Endothelial cell of umbilical vein (primary cell): Measurements from ENCODE around the gene RANBP17. TPM values are rescaled to one million over a fixed set of nuclear protein-coding genes. Genes with fewer than 3 reads are reported as not detected.
"Not testable (repeated sequence)": the region's sequence is repeated elsewhere in the genome, so short reads cannot be mapped to it uniquely, and the experiment has no call there.

ENCODE experiments used
- BruUV-seq: library from RNA; stranded (reverse); fragments of 400-500 nt; replicated peaks from 2 replicates; lab custom pipeline; 2021; lab: Mats Ljungman, UMichigan
- CTCF ChIA-PET: fragments of 300-600, 350-600 bp; sonication (Branson Sonifier 250); formaldehyde crosslinking; loops from one replicate; lab custom pipeline; 2021; ENCODE audit warnings: antibody characterized with exemption, inconsistent platforms; lab: Charles Lee
- POLR2A ChIA-PET: fragments of 300-600, 350-600 bp; sonication (Branson Sonifier 250); formaldehyde crosslinking; loops from one replicate; lab custom pipeline; 2021; ENCODE audit warnings: antibody characterized with exemption, inconsistent platforms; lab: Charles Lee
- DNase-seq: peaks from one replicate; pipeline ENCODE4 v3.0.0-alpha.2; 2011; ENCODE audit warnings: low read depth, low spot score
- FAIRE-seq: peaks from 2 replicates; lab custom pipeline; 2011; peaks lifted over from hg19 to GRCh38; lab: Jason Lieb, UNC
- H2AFZ ChIP-seq: 2 replicates; pipeline ENCODE4 v1.6.0; 2012; ENCODE audit warnings: low read depth, low read length, control low read depth, inconsistent platforms
- H3K27ac ChIP-seq: 2 replicates; pipeline ENCODE4 v1.5.1; 2011; ENCODE audit warnings: low read depth, mild to moderate bottlenecking, control low read depth, low read length, moderate library complexity; ENCODE audit not compliant: insufficient read depth
- H3K27me3 ChIP-seq, 2 experiments: 2 replicates each; pipeline versions ENCODE4 v1.6.0 to v1.6.1; 2011; ENCODE audit warnings: low read length in 2 of 2, mixed read lengths in 1 of 2; ENCODE audit not compliant: control insufficient read depth in 2 of 2, insufficient read depth in 2 of 2
- H3K36me3 ChIP-seq, 2 experiments: 2 replicates in 1 of 2; 3 replicates in 1 of 2; pipeline ENCODE4 v1.5.1; 2011; ENCODE audit warnings: low read length in 2 of 2, mild to moderate bottlenecking in 1 of 2, moderate library complexity in 1 of 2; ENCODE audit not compliant: control insufficient read depth in 2 of 2, insufficient read depth in 2 of 2; ENCODE audit errors: extremely low read depth in 1 of 2
- H3K4me1 ChIP-seq: 3 replicates; pipeline ENCODE4 v1.5.1; 2011; ENCODE audit warnings: mild to moderate bottlenecking, low read length; ENCODE audit not compliant: control insufficient read depth, insufficient read depth; ENCODE audit errors: extremely low read depth
- H3K4me2 ChIP-seq: 2 replicates; pipeline ENCODE4 v1.6.1; 2011; ENCODE audit warnings: low read length, control low read depth, mixed read lengths; ENCODE audit not compliant: insufficient read depth
- H3K4me3 ChIP-seq, 3 experiments: fragments of 200-600 bp in 1 of 3; sonication (generic), shearing (Covaris generic) in 1 of 3; replicated peaks in 1 of 3; 2 replicates each; pipeline ENCODE4 v1.5.1; 2011 to 2016; ENCODE audit warnings: control low read depth in 3 of 3, low read length in 3 of 3, mild to moderate bottlenecking in 2 of 3, inconsistent platforms in 1 of 3, low read depth in 1 of 3, moderate library complexity in 1 of 3; ENCODE audit not compliant: insufficient read depth in 1 of 3
- H3K79me2 ChIP-seq: 2 replicates; pipeline ENCODE4 v1.6.0; 2012; ENCODE audit warnings: low read length, inconsistent platforms; ENCODE audit not compliant: control insufficient read depth, insufficient read depth
- H3K9ac ChIP-seq: replicated peaks from 2 replicates; pipeline ENCODE3; 2011; ENCODE audit warnings: low read length, control low read depth; ENCODE audit not compliant: insufficient read depth; ENCODE audit errors: extremely low read depth
- H3K9me1 ChIP-seq: replicated peaks from 3 replicates; pipeline ENCODE4 v1.6.0; 2011; ENCODE audit warnings: mild to moderate bottlenecking, low read length; ENCODE audit not compliant: control insufficient read depth, insufficient read depth; ENCODE audit errors: extremely low read depth
- H3K9me3 ChIP-seq: replicated peaks from 2 replicates; pipeline ENCODE4 v1.5.1; 2012; ENCODE audit warnings: low read length, inconsistent platforms; ENCODE audit not compliant: control insufficient read depth, insufficient read depth
- H4K20me1 ChIP-seq: replicated peaks from 2 replicates; pipeline ENCODE3; 2011; ENCODE audit warnings: mild to moderate bottlenecking, low read length; ENCODE audit not compliant: control insufficient read depth, insufficient read depth; ENCODE audit errors: extremely low read depth
- EZH2 ChIP-seq: IDR thresholded peaks from 2 replicates; pipeline ENCODE4 v1.6.1; 2012; ENCODE audit warnings: borderline replicate concordance, low read depth, mild to moderate bottlenecking, moderate library complexity, low read length, inconsistent platforms; ENCODE audit not compliant: severe bottlenecking
- FOS ChIP-seq: IDR thresholded peaks from 2 replicates; pipeline ENCODE4 v1.6.1; 2011; ENCODE audit warnings: mild to moderate bottlenecking, low read length, moderate library complexity, borderline replicate concordance; ENCODE audit not compliant: insufficient read depth
- GATA2 ChIP-seq: IDR thresholded peaks from 2 replicates; pipeline ENCODE4 v1.7.0; 2011; ENCODE audit warnings: low read depth, mild to moderate bottlenecking, moderate library complexity, mixed read lengths, low read length; ENCODE audit not compliant: insufficient read length, insufficient read depth
- JUN ChIP-seq: IDR thresholded peaks from 2 replicates; pipeline ENCODE4 v1.6.1; 2011; ENCODE audit warnings: borderline replicate concordance, low read depth; ENCODE audit not compliant: insufficient read length, insufficient read depth
- MYC ChIP-seq: IDR thresholded peaks from one replicate; pipeline ENCODE4 v1.6.1; 2011; ENCODE audit warnings: mild to moderate bottlenecking, low read depth, low read length
- POLR2A ChIP-seq: IDR thresholded peaks from 2 replicates; pipeline ENCODE4 v1.6.1; 2012; ENCODE audit warnings: low read depth, mild to moderate bottlenecking, control low read depth, low read length
- POLR2AphosphoS5 ChIP-seq: IDR thresholded peaks from 2 replicates; pipeline ENCODE4 v1.6.1; 2012; ENCODE audit warnings: low read depth, mild to moderate bottlenecking, control low read depth, low read length, moderate library complexity; ENCODE audit not compliant: insufficient read depth
- dilution Hi-C: fragments of 300-500 bp; cut with MboI; formaldehyde crosslinking; loops from one replicate; pipeline ENCODE4 v1.15.0; 2019; ENCODE audit warnings: low sequenced_read_pairs; ENCODE audit not compliant: extremely low pct_ligation_motif_present
- intact Hi-C: fragments of 100-400 bp; cut with micrococcal nuclease; formaldehyde crosslinking; loops from one replicate; pipeline ENCODE4 v1.10.0; 2022
- polyA plus RNA-seq, 4 experiments: library from polyadenylated mRNA; depleted of rRNA in 3 of 4; stranded (reverse) in 3 of 4; unstranded in 1 of 4; fragments of >200 nt; gene quantifications; 2 replicates each; pipeline versions ENCODE4 v1.2.1 to v1.2.3, GENCODE V29; 2011 to 2012; ENCODE audit warnings: missing spikeins in 1 of 4
- total RNA-seq: library from RNA; stranded (reverse); gene quantifications from 2 replicates; pipeline ENCODE4 v1.2.3, GENCODE V29; 2021
- TF ChIP-seq, protein P1 (sequence below), 2 donors: IDR thresholded peaks; 1 replicate in 1 of 2; 2 replicates in 1 of 2; pipeline ENCODE4 v1.5.1; 2011; ENCODE audit warnings: low read length in 2 of 2, mild to moderate bottlenecking in 2 of 2, moderate library complexity in 2 of 2, control low read depth in 1 of 2, inconsistent platforms in 1 of 2, low read depth in 1 of 2; ENCODE audit not compliant: insufficient read depth in 1 of 2; ENCODE audit errors: extremely low read depth in 1 of 2
- TF ChIP-seq, protein P2 (sequence below): IDR thresholded peaks from 2 replicates; pipeline ENCODE4 v1.6.1; 2011; ENCODE audit not compliant: insufficient read depth, insufficient read length

The RANBP17 gene
- total and polyA plus RNA-seq, 2 donors (not counting 3 experiments of a cell fraction or from before 2014, with no cell fraction given) = 5.6 to 13.6 TPM

DNA sequence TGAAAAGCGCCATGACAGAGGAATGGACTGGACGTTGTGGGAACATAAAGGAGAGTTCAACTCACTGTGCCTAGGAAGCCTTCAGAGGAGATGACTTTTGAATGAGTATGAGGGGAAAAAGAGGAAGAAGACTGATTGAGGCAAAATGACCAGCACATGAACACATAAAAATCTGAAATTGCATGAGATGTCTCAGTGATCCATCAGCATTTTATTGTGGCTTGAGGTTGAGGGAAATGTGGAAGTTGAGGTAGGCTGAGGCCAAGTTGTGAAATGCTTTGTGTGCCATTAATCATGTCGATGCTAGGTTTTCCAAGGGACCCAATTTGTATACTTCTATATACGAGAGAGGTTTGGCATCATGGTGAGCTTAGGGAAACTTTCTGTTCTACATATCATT is 306.4 kb downstream of the RANBP17 start:
- no peaks in the 10 kb centered on the region for H4K20me1 ChIP-seq
- POLR2A ChIA-PET = no interaction called here
- DNase-seq (no peak), FAIRE-seq (no peak)
- no peak for TF ChIP-seq POLR2AphosphoS5
- TF ChIP-seq, protein P1, sequence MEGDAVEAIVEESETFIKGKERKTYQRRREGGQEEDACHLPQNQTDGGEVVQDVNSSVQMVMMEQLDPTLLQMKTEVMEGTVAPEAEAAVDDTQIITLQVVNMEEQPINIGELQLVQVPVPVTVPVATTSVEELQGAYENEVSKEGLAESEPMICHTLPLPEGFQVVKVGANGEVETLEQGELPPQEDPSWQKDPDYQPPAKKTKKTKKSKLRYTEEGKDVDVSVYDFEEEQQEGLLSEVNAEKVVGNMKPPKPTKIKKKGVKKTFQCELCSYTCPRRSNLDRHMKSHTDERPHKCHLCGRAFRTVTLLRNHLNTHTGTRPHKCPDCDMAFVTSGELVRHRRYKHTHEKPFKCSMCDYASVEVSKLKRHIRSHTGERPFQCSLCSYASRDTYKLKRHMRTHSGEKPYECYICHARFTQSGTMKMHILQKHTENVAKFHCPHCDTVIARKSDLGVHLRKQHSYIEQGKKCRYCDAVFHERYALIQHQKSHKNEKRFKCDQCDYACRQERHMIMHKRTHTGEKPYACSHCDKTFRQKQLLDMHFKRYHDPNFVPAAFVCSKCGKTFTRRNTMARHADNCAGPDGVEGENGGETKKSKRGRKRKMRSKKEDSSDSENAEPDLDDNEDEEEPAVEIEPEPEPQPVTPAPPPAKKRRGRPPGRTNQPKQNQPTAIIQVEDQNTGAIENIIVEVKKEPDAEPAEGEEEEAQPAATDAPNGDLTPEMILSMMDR (IDR thresholded peaks at IDR 0.05; ENCODE audit: extremely low read depth in 1 of 2, insufficient read depth in 1 of 2, low read depth in 1 of 2, low read length in 2 of 2) = no peak
- TF ChIP-seq, protein P2, sequence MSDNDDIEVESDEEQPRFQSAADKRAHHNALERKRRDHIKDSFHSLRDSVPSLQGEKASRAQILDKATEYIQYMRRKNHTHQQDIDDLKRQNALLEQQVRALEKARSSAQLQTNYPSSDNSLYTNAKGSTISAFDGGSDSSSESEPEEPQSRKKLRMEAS = no peak
- no peak for TF ChIP-seq GATA2
- no peak for TF ChIP-seq MYC
- TF ChIP-seq POLR2A = no peak
- TF ChIP-seq EZH2 = no peak
- no peak for TF ChIP-seq JUN
- TF ChIP-seq FOS = no peak
- H2AFZ ChIP-seq = no peak overlapping the region
- no peaks in the 10 kb centered on the region for H3K79me2 ChIP-seq
- H3K36me3 ChIP-seq = no peaks in the 10 kb centered on the region
- no peak overlapping the region for H3K27ac ChIP-seq
- H3K4me3 ChIP-seq = no peak overlapping the region
- peaks cover 2% of the 10 kb centered on the region for H3K4me1 ChIP-seq
- no peak overlapping the region for H3K9ac ChIP-seq
- no peaks in the 10 kb centered on the region for H3K9me3 ChIP-seq
- dilution Hi-C loops = no loop called here
- BruUV-seq = no TSS peak
- CTCF ChIA-PET = interaction anchor here (1.6 kb wide), 1 partner anchor 35 kb away, joined by 3 read pairs; no protein-coding TSS in a partner anchor
- no peak overlapping the region for H3K4me2 ChIP-seq
- no peaks in the 10 kb centered on the region for H3K27me3 ChIP-seq
- no peaks in the 10 kb centered on the region for H3K9me1 ChIP-seq
- intact Hi-C loops = no loop called here

DNA sequence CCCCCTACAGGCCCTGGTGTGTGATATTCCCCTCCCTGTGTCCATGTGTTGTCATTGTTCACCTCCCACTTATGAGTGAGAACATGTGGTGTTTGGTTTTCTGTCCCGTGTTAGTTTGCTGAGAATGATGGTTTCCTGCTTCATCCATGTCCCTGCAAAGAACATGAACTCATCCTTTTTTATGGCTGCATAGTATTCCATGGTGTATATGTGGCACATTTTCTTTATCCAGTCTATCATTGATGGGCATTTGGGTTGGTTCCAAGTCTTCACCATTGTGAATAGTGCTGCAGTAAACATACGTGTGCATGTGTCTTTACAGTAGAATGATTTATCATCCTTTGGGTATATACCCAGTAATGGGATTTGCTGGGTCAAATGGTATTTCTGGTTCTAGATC is 313.1 kb downstream of the RANBP17 start:
- H3K4me1 ChIP-seq, BruUV-seq, POLR2A ChIA-PET, H3K79me2 ChIP-seq, H3K27me3 ChIP-seq, H3K9me3 ChIP-seq, H3K4me3 ChIP-seq, FAIRE-seq, H3K9ac ChIP-seq, H3K9me1 ChIP-seq, dilution Hi-C loops, H3K4me2 ChIP-seq, H4K20me1 ChIP-seq, DNase-seq, H3K36me3 ChIP-seq, H2AFZ ChIP-seq, H3K27ac ChIP-seq: not testable (repeated sequence)
- intact Hi-C loops = loop anchor here (1.0 kb wide), 1 partner anchor 188 kb away; no protein-coding TSS in a partner anchor
- CTCF ChIA-PET = interaction anchor here (1.6 to 2.1 kb wide), 2 partner anchors 12 to 366 kb away, joined by 6 to 8 read pairs; no protein-coding TSS in a partner anchor
